ENCODE measurements around the gene ALOX12. TPM values are rescaled to one million over a fixed set of nuclear protein-coding genes. Genes with fewer than 3 reads are reported as not detected.
"Not testable (repeated sequence)": the region's sequence is repeated elsewhere in the genome, so short reads cannot be mapped to it uniquely, and the experiment has no call there.

Gene ALOX12
- polyA plus RNA-seq, 1 donor (not counting 4 experiments of a cell fraction or from before 2014, with no cell fraction given), result 0.35 TPM

DNA sequence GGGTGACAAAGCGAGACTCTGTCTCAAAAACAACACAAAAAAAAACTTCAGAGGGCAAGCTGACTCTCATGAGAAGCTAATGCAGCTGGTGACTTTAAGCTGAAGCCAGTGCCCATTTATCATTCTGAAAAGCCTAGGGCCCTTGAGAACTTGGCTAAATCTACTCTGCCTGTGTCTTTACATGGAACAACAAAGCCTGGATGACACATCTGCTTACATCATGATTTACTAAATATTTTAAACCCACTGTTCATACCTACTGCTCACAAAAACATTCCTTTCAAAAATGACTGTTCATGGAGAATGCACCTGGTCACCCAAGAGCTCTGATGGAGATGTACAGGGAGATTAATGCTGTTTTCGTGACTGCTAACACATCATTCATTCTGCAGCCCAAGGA is 6.1 kb upstream of the ALOX12 start:
- TF ChIP-seq EZH2 (IDR thresholded peaks at IDR 0.05; ENCODE audit: low read length), result no peak
- TF ChIP-seq, protein P1, sequence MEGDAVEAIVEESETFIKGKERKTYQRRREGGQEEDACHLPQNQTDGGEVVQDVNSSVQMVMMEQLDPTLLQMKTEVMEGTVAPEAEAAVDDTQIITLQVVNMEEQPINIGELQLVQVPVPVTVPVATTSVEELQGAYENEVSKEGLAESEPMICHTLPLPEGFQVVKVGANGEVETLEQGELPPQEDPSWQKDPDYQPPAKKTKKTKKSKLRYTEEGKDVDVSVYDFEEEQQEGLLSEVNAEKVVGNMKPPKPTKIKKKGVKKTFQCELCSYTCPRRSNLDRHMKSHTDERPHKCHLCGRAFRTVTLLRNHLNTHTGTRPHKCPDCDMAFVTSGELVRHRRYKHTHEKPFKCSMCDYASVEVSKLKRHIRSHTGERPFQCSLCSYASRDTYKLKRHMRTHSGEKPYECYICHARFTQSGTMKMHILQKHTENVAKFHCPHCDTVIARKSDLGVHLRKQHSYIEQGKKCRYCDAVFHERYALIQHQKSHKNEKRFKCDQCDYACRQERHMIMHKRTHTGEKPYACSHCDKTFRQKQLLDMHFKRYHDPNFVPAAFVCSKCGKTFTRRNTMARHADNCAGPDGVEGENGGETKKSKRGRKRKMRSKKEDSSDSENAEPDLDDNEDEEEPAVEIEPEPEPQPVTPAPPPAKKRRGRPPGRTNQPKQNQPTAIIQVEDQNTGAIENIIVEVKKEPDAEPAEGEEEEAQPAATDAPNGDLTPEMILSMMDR (optimal IDR thresholded peaks at IDR 0.05 in 1 of 3, IDR thresholded peaks at IDR 0.05 in 1 of 3, conservative IDR thresholded peaks at IDR 0.05 in 1 of 3; ENCODE audit: extremely low read depth in 1 of 3, insufficient read depth in 2 of 3, low read length in 3 of 3), result no peak
- no peak overlapping the region for H3K27ac ChIP-seq (ENCODE audit: control insufficient read depth, insufficient read depth, low read length)

DNA sequence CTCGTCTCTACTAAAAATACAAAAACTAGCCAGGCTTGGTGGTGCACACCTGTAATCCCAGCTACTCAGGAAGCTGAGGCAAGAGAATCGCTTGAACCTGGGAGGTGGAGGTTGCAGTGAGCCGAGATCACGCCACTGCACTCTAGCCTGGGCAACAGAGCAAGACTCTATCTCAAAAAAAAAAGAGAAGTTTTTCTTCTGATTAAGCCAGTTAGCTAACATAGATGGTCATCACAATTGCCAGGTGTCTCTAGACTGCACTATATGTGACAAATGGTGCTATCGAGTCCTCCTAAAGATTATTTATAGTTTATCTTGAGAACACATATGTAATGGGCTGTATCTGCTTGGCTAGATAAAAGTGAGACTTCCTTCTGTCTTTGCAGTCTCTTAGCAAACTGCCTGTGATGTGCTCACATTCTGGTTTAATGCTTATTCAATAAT is 2.2 kb upstream of the ALOX12 start:
- H3K9me1 ChIP-seq (ENCODE audit: control insufficient read depth, extremely low read depth, insufficient read depth, low read length); DNase-seq (ENCODE audit: low read depth, low spot score); H3K27me3 ChIP-seq (ENCODE audit: control insufficient read depth, extremely low read depth, insufficient read depth, low read length); H3K79me2 ChIP-seq (ENCODE audit: control insufficient read depth, insufficient read depth, low read length); dilution Hi-C loops (cut with MboI; ENCODE audit: extremely low pct_ligation_motif_present, low sequenced_read_pairs); H3K4me1 ChIP-seq (ENCODE audit: control insufficient read depth, extremely low read depth, insufficient read depth, low read length); H3K9ac ChIP-seq (ENCODE audit: control insufficient read depth, extremely low read depth, insufficient read depth, low read length); FAIRE-seq; H3K4me3 ChIP-seq (ENCODE audit: control insufficient read depth in 2 of 3, extremely low read depth in 1 of 3, insufficient read depth in 2 of 3, low read depth in 1 of 3, low read length in 3 of 3); H2AFZ ChIP-seq (ENCODE audit: control insufficient read depth, low read length); H3K4me2 ChIP-seq (ENCODE audit: control insufficient read depth, extremely low read depth, insufficient read depth, low read depth, low read length); H3K36me3 ChIP-seq (ENCODE audit: control insufficient read depth in 2 of 2, extremely low read depth in 1 of 2, insufficient read depth in 2 of 2, low read length in 2 of 2); H4K20me1 ChIP-seq (ENCODE audit: control insufficient read depth, extremely low read depth, insufficient read depth, low read length); H3K27ac ChIP-seq (ENCODE audit: control insufficient read depth, insufficient read depth, low read length); H3K9me3 ChIP-seq (ENCODE audit: control insufficient read depth, low read depth, low read length): not testable (repeated sequence)

More for the DNA sequence above, 6.1 kb upstream of the ALOX12 start:
- dilution Hi-C loops (cut with MboI; ENCODE audit: extremely low pct_ligation_motif_present, low sequenced_read_pairs), result no loop called here
- Histone ChIP-seq H3K9ac (ENCODE audit: control insufficient read depth, extremely low read depth, insufficient read depth, low read length) (no peak overlapping the region), H4K20me1 (ENCODE audit: control insufficient read depth, extremely low read depth, insufficient read depth, low read length) (no peaks in the 10 kb centered on the region), H2AFZ (ENCODE audit: control insufficient read depth, low read length) (no peak overlapping the region), H3K4me3 (ENCODE audit: control insufficient read depth in 2 of 3, extremely low read depth in 1 of 3, insufficient read depth in 2 of 3, low read depth in 1 of 3, low read length in 3 of 3) (no peak overlapping the region), H3K4me2 (ENCODE audit: control insufficient read depth, extremely low read depth, insufficient read depth, low read depth, low read length) (no peak overlapping the region), H3K4me1 (ENCODE audit: control insufficient read depth, extremely low read depth, insufficient read depth, low read length) (peaks cover under 1% of the 10 kb centered on the region), H3K36me3 (ENCODE audit: control insufficient read depth in 2 of 2, extremely low read depth in 1 of 2, insufficient read depth in 2 of 2, low read length in 2 of 2) (no peaks in the 10 kb centered on the region), H3K9me3 (ENCODE audit: control insufficient read depth, low read depth, low read length) (no peaks in the 10 kb centered on the region), H3K27me3 (ENCODE audit: control insufficient read depth, extremely low read depth, insufficient read depth, low read length) (no peaks in the 10 kb centered on the region), H3K9me1 (ENCODE audit: control insufficient read depth, extremely low read depth, insufficient read depth, low read length) (no peaks in the 10 kb centered on the region), H3K79me2 (ENCODE audit: control insufficient read depth, insufficient read depth, low read length) (no peaks in the 10 kb centered on the region)
- DNase-seq (ENCODE audit: low read depth, low spot score) (no peak), FAIRE-seq (no peak)

DNA sequence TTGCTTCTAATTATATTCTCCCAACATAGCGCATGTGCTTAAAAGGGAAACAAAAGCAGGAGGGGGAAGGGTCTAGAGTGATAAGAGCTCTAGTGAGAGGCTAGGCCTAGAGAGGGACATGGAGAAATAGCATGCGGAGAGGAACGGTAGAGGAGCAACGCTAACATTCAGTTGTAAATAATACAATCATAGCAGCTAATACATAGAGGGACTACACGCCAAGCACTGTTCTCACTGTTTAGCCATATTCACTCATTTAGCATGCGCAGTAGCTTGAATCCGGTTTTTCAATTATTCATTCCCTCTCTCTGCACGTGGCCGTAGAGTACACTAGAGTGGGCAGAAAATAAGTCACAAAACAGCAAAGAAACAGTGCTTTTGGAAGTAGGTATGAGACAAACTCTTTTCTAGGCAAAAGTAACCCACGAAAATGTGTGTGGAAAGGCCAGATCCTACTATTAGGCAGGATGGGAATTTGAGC is 1.7 kb upstream of the ALOX12 start:
- no peak for FAIRE-seq
- H3K4me2 ChIP-seq (ENCODE audit: control insufficient read depth, extremely low read depth, insufficient read depth, low read depth, low read length), result no peak overlapping the region
- no peak overlapping the region for H3K9ac ChIP-seq (ENCODE audit: control insufficient read depth, extremely low read depth, insufficient read depth, low read length)

More for the DNA sequence above, 1.7 kb upstream of the ALOX12 start:
- DNase-seq (ENCODE audit: low read depth, low spot score), result no peak
- Histone ChIP-seq H3K36me3 (ENCODE audit: control insufficient read depth in 2 of 2, extremely low read depth in 1 of 2, insufficient read depth in 2 of 2, low read length in 2 of 2) (peaks cover 3 to 4% of the 10 kb centered on the region in 2 experiments), H3K4me3 (ENCODE audit: control insufficient read depth in 2 of 3, extremely low read depth in 1 of 3, insufficient read depth in 2 of 3, low read depth in 1 of 3, low read length in 3 of 3) (no peak overlapping the region), H3K9me1 (ENCODE audit: control insufficient read depth, extremely low read depth, insufficient read depth, low read length) (no peaks in the 10 kb centered on the region), H2AFZ (ENCODE audit: control insufficient read depth, low read length) (no peak overlapping the region), H4K20me1 (ENCODE audit: control insufficient read depth, extremely low read depth, insufficient read depth, low read length) (no peaks in the 10 kb centered on the region), H3K27me3 (ENCODE audit: control insufficient read depth, extremely low read depth, insufficient read depth, low read length) (no peaks in the 10 kb centered on the region), H3K79me2 (ENCODE audit: control insufficient read depth, insufficient read depth, low read length) (no peaks in the 10 kb centered on the region), H3K9me3 (ENCODE audit: control insufficient read depth, low read depth, low read length) (no peaks in the 10 kb centered on the region), H3K27ac (ENCODE audit: control insufficient read depth, insufficient read depth, low read length) (no peak overlapping the region), H3K4me1 (ENCODE audit: control insufficient read depth, extremely low read depth, insufficient read depth, low read length) (peaks cover 8% of the 10 kb centered on the region)
- dilution Hi-C loops (cut with MboI; ENCODE audit: extremely low pct_ligation_motif_present, low sequenced_read_pairs), result no loop called here
- TF ChIP-seq EZH2 (IDR thresholded peaks at IDR 0.05; ENCODE audit: low read length), result no peak
- TF ChIP-seq, protein P1 (optimal IDR thresholded peaks at IDR 0.05 in 1 of 3, IDR thresholded peaks at IDR 0.05 in 1 of 3, conservative IDR thresholded peaks at IDR 0.05 in 1 of 3; ENCODE audit: extremely low read depth in 1 of 3, insufficient read depth in 2 of 3, low read length in 3 of 3), result no peak

Data from keratinocyte (primary cell).